NCI-H2029 treated with DMSO at 0.1 percent for 48 hours (cell line): ENCODE data around the gene IMPDH1.

Experiments
- DNase-seq: peaks from one replicate; lab custom pipeline; 2025; lab: John Stamatoyannopoulos, UW

IMPDH1 gene

GRCh38 chr7:128359939-128360338 lies 49.8 kb downstream of the IMPDH1 start:
- DNase-seq, result no peak

GRCh38 chr7:128359336-128359735 lies 50.4 kb downstream of the IMPDH1 start:
- no peak for DNase-seq

GRCh38 chr7:128358233-128358632 lies 51.5 kb downstream of the IMPDH1 start:
- no peak for DNase-seq

GRCh38 chr7:128357217-128357613 lies 52.6 kb downstream of the IMPDH1 start:
- no peak for DNase-seq

GRCh38 chr7:128356546-128357216 lies 53.1 kb downstream of the IMPDH1 start:
- no peak for DNase-seq

- no peak for DNase-seq
These were observed 56.2 kb downstream of the IMPDH1 start for GRCh38 chr7:128353610-128354009.

GRCh38 chr7:128353189-128353588 lies 56.6 kb downstream of the IMPDH1 start:
- no peak for DNase-seq

- DNase-seq, result no peak
These were observed 57.1 kb downstream of the IMPDH1 start for GRCh38 chr7:128352636-128353035.

- no peak for DNase-seq
These were observed 57.6 kb downstream of the IMPDH1 start for GRCh38 chr7:128352153-128352537.

- DNase-seq, result no peak
These were observed 58.3 kb downstream of the IMPDH1 start for GRCh38 chr7:128351296-128352152.

- DNase-seq, result no peak
These were observed 59.0 kb downstream of the IMPDH1 start for GRCh38 chr7:128350708-128351295.

- DNase-seq, result no peak
These were observed 60.3 kb downstream of the IMPDH1 start for GRCh38 chr7:128349466-128349825.

GRCh38 chr7:128347647-128348097 lies 62.1 kb downstream of the IMPDH1 start:
- no peak for DNase-seq

- no peak for DNase-seq
These were observed 65.4 kb downstream of the IMPDH1 start for GRCh38 chr7:128344431-128344774.

GRCh38 chr7:128343554-128344430 lies 66.0 kb downstream of the IMPDH1 start, which contains the start of gene RBM28:
RBM28 (minus strand) TSS chr7:128343908; CDS start chr7:128343793, 115 bp downstream.
- DNase-seq, result peak; percentile 82
